ENCODE results near the gene ZBTB12.
"Not testable (repeated sequence)": the region's sequence is repeated elsewhere in the genome, so short reads cannot be mapped to it uniquely, and the experiment has no call there.

The ZBTB12 gene

GRCh38 chr6:31935021-31935420, 33.1 kb upstream of the ZBTB12 start:
- TF ChIP-seq, protein P1, sequence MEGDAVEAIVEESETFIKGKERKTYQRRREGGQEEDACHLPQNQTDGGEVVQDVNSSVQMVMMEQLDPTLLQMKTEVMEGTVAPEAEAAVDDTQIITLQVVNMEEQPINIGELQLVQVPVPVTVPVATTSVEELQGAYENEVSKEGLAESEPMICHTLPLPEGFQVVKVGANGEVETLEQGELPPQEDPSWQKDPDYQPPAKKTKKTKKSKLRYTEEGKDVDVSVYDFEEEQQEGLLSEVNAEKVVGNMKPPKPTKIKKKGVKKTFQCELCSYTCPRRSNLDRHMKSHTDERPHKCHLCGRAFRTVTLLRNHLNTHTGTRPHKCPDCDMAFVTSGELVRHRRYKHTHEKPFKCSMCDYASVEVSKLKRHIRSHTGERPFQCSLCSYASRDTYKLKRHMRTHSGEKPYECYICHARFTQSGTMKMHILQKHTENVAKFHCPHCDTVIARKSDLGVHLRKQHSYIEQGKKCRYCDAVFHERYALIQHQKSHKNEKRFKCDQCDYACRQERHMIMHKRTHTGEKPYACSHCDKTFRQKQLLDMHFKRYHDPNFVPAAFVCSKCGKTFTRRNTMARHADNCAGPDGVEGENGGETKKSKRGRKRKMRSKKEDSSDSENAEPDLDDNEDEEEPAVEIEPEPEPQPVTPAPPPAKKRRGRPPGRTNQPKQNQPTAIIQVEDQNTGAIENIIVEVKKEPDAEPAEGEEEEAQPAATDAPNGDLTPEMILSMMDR (IDR thresholded peaks at IDR 0.05; ENCODE audit: extremely low read depth, insufficient read depth, missing control alignments): no peak
- in situ Hi-C loops (cut with MboI; ENCODE audit: low pct_unique_long_range_greater_than_20kb, low sequenced_read_pairs, unreplicated experiment): no loop called here
- no peak for DNase-seq (ENCODE audit: low spot score)

DNA sequence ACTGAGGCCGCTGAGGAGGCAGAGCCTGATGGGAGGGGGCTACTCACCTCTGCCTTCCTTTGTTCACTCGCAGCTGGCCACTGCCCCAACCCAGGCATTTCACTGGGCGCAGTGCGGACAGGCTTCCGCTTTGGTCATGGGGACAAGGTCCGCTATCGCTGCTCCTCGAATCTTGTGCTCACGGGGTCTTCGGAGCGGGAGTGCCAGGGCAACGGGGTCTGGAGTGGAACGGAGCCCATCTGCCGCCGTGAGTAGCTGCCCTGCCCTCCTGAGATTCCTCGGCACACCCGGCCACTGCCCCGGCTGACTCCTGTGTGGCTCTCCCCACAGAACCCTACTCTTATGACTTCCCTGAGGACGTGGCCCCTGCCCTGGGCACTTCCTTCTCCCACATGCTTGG, 31.7 kb upstream of the ZBTB12 start:
- TF ChIP-seq, protein P1 (IDR thresholded peaks at IDR 0.05; ENCODE audit: extremely low read depth, insufficient read depth, missing control alignments): no peak
- in situ Hi-C loops (cut with MboI; ENCODE audit: low pct_unique_long_range_greater_than_20kb, low sequenced_read_pairs, unreplicated experiment): no loop called here
- DNase-seq (ENCODE audit: low spot score): no peak

DNA sequence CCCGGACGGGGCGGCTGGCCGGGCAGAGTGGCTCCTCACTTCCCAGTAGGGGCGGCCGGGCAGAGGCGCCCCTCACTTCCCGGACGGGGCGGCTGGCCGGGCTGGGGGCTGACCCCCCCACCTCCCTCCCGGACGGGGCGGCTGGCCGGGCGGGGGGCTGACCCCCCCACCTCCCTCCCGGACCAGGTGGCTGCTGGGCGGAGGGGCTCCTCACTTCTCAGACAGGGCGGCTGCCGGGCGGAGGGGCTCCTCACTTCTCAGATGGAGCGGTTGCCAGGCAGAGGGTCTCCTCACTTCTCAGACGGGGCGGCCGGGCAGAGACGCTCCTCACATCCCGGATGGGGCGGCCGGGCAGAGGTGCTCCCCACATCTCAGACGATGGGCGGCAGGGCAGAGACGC, 30.3 kb upstream of the ZBTB12 start:
- in situ Hi-C loops (cut with MboI; ENCODE audit: low pct_unique_long_range_greater_than_20kb, low sequenced_read_pairs, unreplicated experiment); DNase-seq (ENCODE audit: low spot score): not testable (repeated sequence)

DNA sequence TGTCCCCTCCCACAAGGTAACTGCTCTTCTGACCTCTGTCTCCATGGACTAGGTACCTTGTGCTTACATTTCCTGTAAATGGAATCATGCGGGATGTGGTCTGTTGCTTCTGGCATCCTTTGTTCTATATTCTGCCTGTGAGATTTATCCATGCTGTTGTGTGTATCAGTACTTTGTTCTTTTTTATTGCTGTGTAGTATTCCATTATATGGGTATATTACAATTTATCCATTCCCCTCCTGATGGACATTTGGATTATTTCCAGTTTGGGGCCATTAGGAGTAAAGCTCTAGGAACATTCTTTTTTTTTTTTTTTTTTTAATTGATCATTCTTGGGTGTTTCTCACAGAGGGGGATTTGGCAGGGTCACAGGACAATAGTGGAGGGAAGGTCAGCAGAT, 29.1 kb upstream of the ZBTB12 start:
- TF ChIP-seq, protein P1 (IDR thresholded peaks at IDR 0.05; ENCODE audit: extremely low read depth, insufficient read depth, missing control alignments): no peak
- DNase-seq (ENCODE audit: low spot score): no peak
- in situ Hi-C loops (cut with MboI; ENCODE audit: low pct_unique_long_range_greater_than_20kb, low sequenced_read_pairs, unreplicated experiment): no loop called here

GRCh38 chr6:31928672-31928939, 26.7 kb upstream of the ZBTB12 start:
- in situ Hi-C loops (cut with MboI; ENCODE audit: low pct_unique_long_range_greater_than_20kb, low sequenced_read_pairs, unreplicated experiment): no loop called here
- TF ChIP-seq, protein P1 (IDR thresholded peaks at IDR 0.05; ENCODE audit: extremely low read depth, insufficient read depth, missing control alignments): no peak
- DNase-seq (ENCODE audit: low spot score): no peak

GRCh38 chr6:31927863-31928671, 26.2 kb upstream of the ZBTB12 start:
- in situ Hi-C loops (cut with MboI; ENCODE audit: low pct_unique_long_range_greater_than_20kb, low sequenced_read_pairs, unreplicated experiment): no loop called here
- no peak for DNase-seq (ENCODE audit: low spot score)
- TF ChIP-seq, protein P1 (IDR thresholded peaks at IDR 0.05; ENCODE audit: extremely low read depth, insufficient read depth, missing control alignments): no peak

DNA sequence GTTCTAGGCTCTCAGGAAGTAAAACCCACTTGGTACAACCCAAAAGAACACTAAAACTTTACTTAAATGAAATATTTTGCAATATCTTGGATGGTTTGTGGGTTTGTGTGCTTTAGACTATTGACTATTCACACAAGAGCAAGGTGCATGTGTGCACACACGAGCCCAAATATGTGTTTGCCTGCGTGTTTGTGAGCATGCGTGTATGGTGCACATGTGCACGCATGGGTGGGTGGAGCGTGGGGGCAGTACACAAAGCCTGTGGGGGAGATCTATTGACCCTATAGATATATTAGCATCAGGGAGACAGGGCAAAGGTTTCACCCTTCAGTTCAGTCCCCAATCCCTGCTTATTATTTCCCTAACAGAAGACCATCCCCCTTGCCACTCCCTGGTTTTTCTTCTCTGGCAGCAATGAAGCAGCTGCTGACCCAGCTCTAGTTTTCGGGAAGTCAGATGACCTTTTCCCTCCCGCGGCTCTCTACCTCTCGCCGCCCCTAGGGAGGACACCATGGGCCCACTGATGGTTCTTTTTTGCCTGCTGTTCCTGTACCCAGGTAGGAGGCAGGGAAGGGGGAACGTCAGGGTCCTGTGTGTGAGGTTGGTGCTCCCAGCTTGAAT, 25.5 kb upstream of the ZBTB12 start, which contains the start of gene C2:
TSS of gene C2 (plus strand) at position 476 of the 621 bp plus-strand sequence. CDS start at position 512, 36 bp downstream.
- no peak for DNase-seq (ENCODE audit: low spot score)
- TF ChIP-seq, protein P1 (IDR thresholded peaks at IDR 0.05; ENCODE audit: extremely low read depth, insufficient read depth, missing control alignments): no peak
- in situ Hi-C loops (cut with MboI; ENCODE audit: low pct_unique_long_range_greater_than_20kb, low sequenced_read_pairs, unreplicated experiment): no loop called here
